Measurements from ENCODE around the gene ELF1.

Gene ELF1

GRCh38 chr13:41015920-41016319, 3.2 kb downstream of the ELF1 start:
- DNase-seq = no peak
- Histone ChIP-seq H3K9me3 (ENCODE audit: insufficient read depth, low read depth, low read length) (no peaks in the 10 kb centered on the region), H2BK12ac (ENCODE audit: low read length) (no peak overlapping the region), H3K27me3 (ENCODE audit: insufficient read depth, low read length) (no peaks in the 10 kb centered on the region), H3K14ac (ENCODE audit: low read length) (no peak overlapping the region), H4K8ac (ENCODE audit: low read depth, low read length) (no peak overlapping the region), H4K91ac (ENCODE audit: low read depth, low read length) (no peak overlapping the region), H3K4me1 (ENCODE audit: control insufficient read depth in 1 of 2, insufficient read depth in 2 of 2, low read length in 2 of 2) (peaks cover 0 to 4% of the 10 kb centered on the region in 2 experiments), H3K4ac (ENCODE audit: low read depth, low read length) (no peak overlapping the region), H3K27ac (ENCODE audit: low read depth, low read length) (no peak overlapping the region), H3K79me1 (ENCODE audit: low read length) (no peaks in the 10 kb centered on the region), H4K12ac (ENCODE audit: low read depth, low read length) (no peak overlapping the region), H3K36me3 (ENCODE audit: control insufficient read depth in 1 of 2, insufficient read depth in 2 of 2, low read length in 2 of 2) (peaks cover 1 to 2% of the 10 kb centered on the region in 2 experiments), H3K23ac (ENCODE audit: low read length) (no peak overlapping the region), H3K4me3 (ENCODE audit: low read depth, low read length) (no peak overlapping the region), H2BK120ac (ENCODE audit: insufficient read depth, low read length, poor library complexity) (no peak overlapping the region), H2AFZ (ENCODE audit: insufficient read depth, low read length, poor library complexity) (no peak overlapping the region), H2BK5ac (ENCODE audit: low read depth, low read length, poor library complexity) (no peak overlapping the region), H3K79me2 (ENCODE audit: control insufficient read depth, insufficient read depth, low read length, poor library complexity) (no peaks in the 10 kb centered on the region), H3K4me2 (ENCODE audit: low read length) (no peak overlapping the region), H2AK5ac (ENCODE audit: low read length) (no peak overlapping the region), H3K9ac (ENCODE audit: low read length) (no peak overlapping the region), H3K18ac (ENCODE audit: low read length) (no peak overlapping the region)
- no CpG with 5 or more reads among the region's 6 CpGs for WGBS (ENCODE audit: extremely low coverage, insufficient coverage, insufficient read length)

DNA sequence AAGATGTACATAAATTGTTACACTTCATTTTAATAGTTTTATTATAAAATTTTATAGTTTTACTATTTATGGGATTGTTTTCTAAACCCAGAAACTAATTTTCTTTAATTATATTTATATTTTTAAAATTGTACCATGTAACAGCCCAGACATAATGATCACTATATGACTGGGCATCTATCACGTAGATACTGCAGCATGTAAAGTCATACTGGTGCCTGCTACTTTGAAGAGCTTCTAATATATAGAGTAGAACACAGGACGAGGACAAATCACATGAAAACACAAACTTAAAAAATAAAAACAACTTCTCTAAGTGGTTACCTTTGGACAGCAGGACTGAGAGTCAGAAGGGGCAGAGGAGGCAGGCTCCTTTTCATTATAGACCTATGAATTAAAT, 5.3 kb downstream of the ELF1 start:
- H3K4ac ChIP-seq (ENCODE audit: low read depth, low read length) = no peak overlapping the region
- WGBS (ENCODE audit: extremely low coverage, insufficient coverage, insufficient read length) = no CpG with 5 or more reads among the region's 2 CpGs
- peaks cover 0 to 2% of the 10 kb centered on the region in 2 experiments for H3K36me3 ChIP-seq (ENCODE audit: control insufficient read depth in 1 of 2, insufficient read depth in 2 of 2, low read length in 2 of 2)
- H3K79me1 ChIP-seq (ENCODE audit: low read length) = no peaks in the 10 kb centered on the region
- no peak overlapping the region for H2AFZ ChIP-seq (ENCODE audit: insufficient read depth, low read length, poor library complexity)
- no peak overlapping the region for H3K27ac ChIP-seq (ENCODE audit: low read depth, low read length)
- no peak overlapping the region for H3K4me3 ChIP-seq (ENCODE audit: low read depth, low read length)
- no peak overlapping the region for H3K4me2 ChIP-seq (ENCODE audit: low read length)
- H2BK5ac ChIP-seq (ENCODE audit: low read depth, low read length, poor library complexity) = no peak overlapping the region
- H3K4me1 ChIP-seq (ENCODE audit: control insufficient read depth in 1 of 2, insufficient read depth in 2 of 2, low read length in 2 of 2) = peaks cover 0 to 2% of the 10 kb centered on the region in 2 experiments
- H3K14ac ChIP-seq (ENCODE audit: low read length) = no peak overlapping the region
- no peak overlapping the region for H3K23ac ChIP-seq (ENCODE audit: low read length)
- no peaks in the 10 kb centered on the region for H3K27me3 ChIP-seq (ENCODE audit: insufficient read depth, low read length)
- no peak overlapping the region for H2BK12ac ChIP-seq (ENCODE audit: low read length)
- no peak overlapping the region for H4K12ac ChIP-seq (ENCODE audit: low read depth, low read length)
- no peak overlapping the region for H4K8ac ChIP-seq (ENCODE audit: low read depth, low read length)
- no peaks in the 10 kb centered on the region for H3K9me3 ChIP-seq (ENCODE audit: insufficient read depth, low read depth, low read length)
- no peaks in the 10 kb centered on the region for H3K79me2 ChIP-seq (ENCODE audit: control insufficient read depth, insufficient read depth, low read length, poor library complexity)
- DNase-seq = no peak
- no peak overlapping the region for H3K9ac ChIP-seq (ENCODE audit: low read length)
- no peak overlapping the region for H2AK5ac ChIP-seq (ENCODE audit: low read length)
- no peak overlapping the region for H3K18ac ChIP-seq (ENCODE audit: low read length)
- no peak overlapping the region for H4K91ac ChIP-seq (ENCODE audit: low read depth, low read length)
- no peak overlapping the region for H2BK120ac ChIP-seq (ENCODE audit: insufficient read depth, low read length, poor library complexity)

GRCh38 chr13:41012536-41012935, 6.6 kb downstream of the ELF1 start:
- no peak overlapping the region for H2BK12ac ChIP-seq (ENCODE audit: low read length)
- H2BK120ac ChIP-seq (ENCODE audit: insufficient read depth, low read length, poor library complexity) = no peak overlapping the region
- H4K91ac ChIP-seq (ENCODE audit: low read depth, low read length) = no peak overlapping the region
- no peaks in the 10 kb centered on the region for H3K27me3 ChIP-seq (ENCODE audit: insufficient read depth, low read length)
- no peaks in the 10 kb centered on the region for H3K79me1 ChIP-seq (ENCODE audit: low read length)
- H3K36me3 ChIP-seq (ENCODE audit: control insufficient read depth in 1 of 2, insufficient read depth in 2 of 2, low read length in 2 of 2) = peaks cover 0 to 2% of the 10 kb centered on the region in 2 experiments
- H4K8ac ChIP-seq (ENCODE audit: low read depth, low read length) = no peak overlapping the region
- no peak overlapping the region for H3K4me2 ChIP-seq (ENCODE audit: low read length)
- H2AK5ac ChIP-seq (ENCODE audit: low read length) = no peak overlapping the region
- no peak overlapping the region for H3K14ac ChIP-seq (ENCODE audit: low read length)
- H3K23ac ChIP-seq (ENCODE audit: low read length) = no peak overlapping the region
- no peak overlapping the region for H3K18ac ChIP-seq (ENCODE audit: low read length)
- no peaks in the 10 kb centered on the region for H3K9me3 ChIP-seq (ENCODE audit: insufficient read depth, low read depth, low read length)
- H3K79me2 ChIP-seq (ENCODE audit: control insufficient read depth, insufficient read depth, low read length, poor library complexity) = no peaks in the 10 kb centered on the region
- no peak overlapping the region for H3K9ac ChIP-seq (ENCODE audit: low read length)
- peaks cover 0 to 2% of the 10 kb centered on the region in 2 experiments for H3K4me1 ChIP-seq (ENCODE audit: control insufficient read depth in 1 of 2, insufficient read depth in 2 of 2, low read length in 2 of 2)
- H2AFZ ChIP-seq (ENCODE audit: insufficient read depth, low read length, poor library complexity) = no peak overlapping the region
- H3K4me3 ChIP-seq (ENCODE audit: low read depth, low read length) = no peak overlapping the region
- H3K27ac ChIP-seq (ENCODE audit: low read depth, low read length) = no peak overlapping the region
- H2BK5ac ChIP-seq (ENCODE audit: low read depth, low read length, poor library complexity) = no peak overlapping the region
- whole genome bisulfite sequencing (ENCODE audit: extremely low coverage, insufficient coverage, insufficient read length) = no CpG with 5 or more reads among the region's 2 CpGs
- H3K4ac ChIP-seq (ENCODE audit: low read depth, low read length) = no peak overlapping the region
- H4K12ac ChIP-seq (ENCODE audit: low read depth, low read length) = no peak overlapping the region
- no peak for DNase-seq

DNA sequence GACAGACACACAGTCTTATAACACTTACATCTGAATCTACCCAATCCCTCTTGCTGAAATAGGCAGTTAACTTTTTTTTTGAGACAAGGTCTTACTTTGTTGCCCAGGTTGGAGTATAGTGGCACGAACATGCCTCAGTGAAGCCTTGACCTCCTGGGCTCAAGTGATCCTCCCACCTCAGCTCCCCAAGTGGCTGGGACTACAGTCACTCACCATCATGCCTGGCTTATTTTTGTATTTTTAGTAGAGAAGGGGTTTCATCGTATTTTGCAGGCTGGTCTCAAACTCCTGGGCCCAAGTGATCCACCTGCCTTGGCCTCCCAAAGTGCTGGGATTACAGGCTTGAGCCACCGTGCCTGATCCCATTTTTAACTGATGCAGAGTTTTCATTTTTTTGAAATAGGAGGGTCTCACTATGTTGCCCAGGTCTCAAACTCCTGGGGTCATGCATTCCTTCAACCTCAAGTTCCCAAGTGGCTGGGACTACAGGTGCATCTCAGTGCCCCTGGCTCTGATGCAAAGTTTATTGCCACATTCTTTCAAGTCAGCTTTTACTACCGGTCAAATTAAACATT, 7.6 kb downstream of the ELF1 start:
- Histone ChIP-seq H3K9ac (ENCODE audit: low read length) (no peak overlapping the region), H3K4me2 (ENCODE audit: low read length) (no peak overlapping the region), H3K14ac (ENCODE audit: low read length) (no peak overlapping the region), H3K9me3 (ENCODE audit: insufficient read depth, low read depth, low read length) (no peaks in the 10 kb centered on the region), H3K27ac (ENCODE audit: low read depth, low read length) (no peak overlapping the region), H3K4ac (ENCODE audit: low read depth, low read length) (no peak overlapping the region), H3K4me3 (ENCODE audit: low read depth, low read length) (no peak overlapping the region), H3K27me3 (ENCODE audit: insufficient read depth, low read length) (no peaks in the 10 kb centered on the region), H3K79me1 (ENCODE audit: low read length) (no peaks in the 10 kb centered on the region), H3K36me3 (ENCODE audit: control insufficient read depth in 1 of 2, insufficient read depth in 2 of 2, low read length in 2 of 2) (peaks cover 0 to 2% of the 10 kb centered on the region in 2 experiments), H3K79me2 (ENCODE audit: control insufficient read depth, insufficient read depth, low read length, poor library complexity) (no peaks in the 10 kb centered on the region), H2AFZ (ENCODE audit: insufficient read depth, low read length, poor library complexity) (no peak overlapping the region), H3K4me1 (ENCODE audit: control insufficient read depth in 1 of 2, insufficient read depth in 2 of 2, low read length in 2 of 2) (peaks cover 0 to under 1% of the 10 kb centered on the region in 2 experiments), H2BK5ac (ENCODE audit: low read depth, low read length, poor library complexity) (no peak overlapping the region), H3K23ac (ENCODE audit: low read length) (no peak overlapping the region), H4K8ac (ENCODE audit: low read depth, low read length) (no peak overlapping the region), H2AK5ac (ENCODE audit: low read length) (no peak overlapping the region), H2BK12ac (ENCODE audit: low read length) (peak overlapping the region; percentile 31), H3K18ac (ENCODE audit: low read length) (no peak overlapping the region), H4K91ac (ENCODE audit: low read depth, low read length) (no peak overlapping the region), H4K12ac (ENCODE audit: low read depth, low read length) (no peak overlapping the region), H2BK120ac (ENCODE audit: insufficient read depth, low read length, poor library complexity) (no peak overlapping the region)
- no CpG with 5 or more reads among the region's 4 CpGs for WGBS (ENCODE audit: extremely low coverage, insufficient coverage, insufficient read length)
- DNase-seq = no peak

Measured in trophoblast cell (in vitro differentiated cells and primary cell).